ENCODE measurements around the gene GPR45.
"Not testable (repeated sequence)": the region's sequence is repeated elsewhere in the genome, so short reads cannot be mapped to it uniquely, and the experiment has no call there.

DNA sequence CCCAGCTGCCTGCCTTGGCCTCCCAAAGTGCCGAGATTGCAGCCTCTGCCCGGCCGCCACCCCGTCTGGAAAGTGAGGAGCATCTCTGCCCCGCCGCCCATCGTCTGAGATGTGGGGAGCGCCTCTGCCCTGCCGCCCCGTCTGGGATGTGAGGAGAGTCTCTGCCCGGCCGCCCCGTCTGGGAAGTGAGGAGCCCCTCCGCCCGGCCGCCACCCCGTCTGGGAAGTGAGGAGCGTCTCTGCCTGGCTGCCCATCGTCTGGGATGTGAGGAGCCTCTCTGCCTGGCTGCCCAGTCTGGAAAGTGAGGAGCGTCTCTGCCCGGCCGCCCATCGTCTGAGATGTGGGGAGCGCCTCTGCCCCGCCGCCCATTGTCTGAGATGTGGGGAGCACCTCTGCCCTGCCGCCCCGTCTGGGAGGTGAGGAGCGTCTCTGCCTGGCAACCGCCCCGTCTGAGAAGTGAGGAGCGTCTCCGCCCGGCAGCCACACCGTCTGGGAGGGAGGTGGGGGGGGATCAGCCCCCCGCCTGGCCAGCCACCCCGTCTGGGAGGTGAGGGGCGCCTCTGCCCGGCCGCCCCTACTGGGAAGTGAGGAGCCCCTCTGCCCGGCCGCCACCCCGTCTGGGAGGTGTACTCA is 9.6 kb downstream of the GPR45 start:
- TF ChIP-seq EP300, POLR2A (IDR thresholded peaks at IDR 0.05): not testable (repeated sequence)
- TF ChIP-seq, protein P1, sequence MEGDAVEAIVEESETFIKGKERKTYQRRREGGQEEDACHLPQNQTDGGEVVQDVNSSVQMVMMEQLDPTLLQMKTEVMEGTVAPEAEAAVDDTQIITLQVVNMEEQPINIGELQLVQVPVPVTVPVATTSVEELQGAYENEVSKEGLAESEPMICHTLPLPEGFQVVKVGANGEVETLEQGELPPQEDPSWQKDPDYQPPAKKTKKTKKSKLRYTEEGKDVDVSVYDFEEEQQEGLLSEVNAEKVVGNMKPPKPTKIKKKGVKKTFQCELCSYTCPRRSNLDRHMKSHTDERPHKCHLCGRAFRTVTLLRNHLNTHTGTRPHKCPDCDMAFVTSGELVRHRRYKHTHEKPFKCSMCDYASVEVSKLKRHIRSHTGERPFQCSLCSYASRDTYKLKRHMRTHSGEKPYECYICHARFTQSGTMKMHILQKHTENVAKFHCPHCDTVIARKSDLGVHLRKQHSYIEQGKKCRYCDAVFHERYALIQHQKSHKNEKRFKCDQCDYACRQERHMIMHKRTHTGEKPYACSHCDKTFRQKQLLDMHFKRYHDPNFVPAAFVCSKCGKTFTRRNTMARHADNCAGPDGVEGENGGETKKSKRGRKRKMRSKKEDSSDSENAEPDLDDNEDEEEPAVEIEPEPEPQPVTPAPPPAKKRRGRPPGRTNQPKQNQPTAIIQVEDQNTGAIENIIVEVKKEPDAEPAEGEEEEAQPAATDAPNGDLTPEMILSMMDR (IDR thresholded peaks at IDR 0.05) = not testable (repeated sequence)
